Measurements from ENCODE around the gene SETBP1.

GRCh38 chr18:45104049-45104395, 423.3 kb downstream of the SETBP1 start:
- TF ChIP-seq BRCA1 (IDR thresholded peaks at IDR 0.05) = no peak
- no peak for TF ChIP-seq BRCA1 (CRISPR knock-in tag; IDR thresholded peaks at IDR 0.05)
- TF ChIP-seq ZNF316 (IDR thresholded peaks at IDR 0.05) = no peak
- TF ChIP-seq TAF9B (IDR thresholded peaks at IDR 0.05; ENCODE audit: partially characterized antibody) = no peak
- TF ChIP-seq CTCF (IDR thresholded peaks at IDR 0.05 in 2 of 3, conservative IDR thresholded peaks at IDR 0.05 in 1 of 3; ENCODE audit: insufficient read depth in 2 of 3, low read depth in 1 of 3, low read length in 3 of 3) = no peak
- no peak for TF ChIP-seq EP300 (IDR thresholded peaks at IDR 0.05; ENCODE audit: low read length)
- TF ChIP-seq U2AF1 (optimal IDR thresholded peaks at IDR 0.05; ENCODE audit: low read depth, low read length) = no peak
- no peak for TF ChIP-seq CHCHD3 (CRISPR knock-in tag; IDR thresholded peaks at IDR 0.05)
- no peak for TF ChIP-seq ZNF589 (CRISPR knock-in tag; IDR thresholded peaks at IDR 0.05; ENCODE audit: low read depth)
